ENCODE results near the gene ATP6V0B.

The ATP6V0B gene

GRCh38 chr1:43994794-43995790 is 20.3 kb downstream of the ATP6V0B start:
- no peak; the same call in 1 of the 2 replicates for TF ChIP-seq CTCF (conservative IDR thresholded peaks at IDR 0.05)
- TF ChIP-seq ZFX (IDR thresholded peaks at IDR 0.05) = no peak
- H3K27ac ChIP-seq = no peak overlapping the region

GRCh38 chr1:43995984-43996732 is 21.4 kb downstream of the ATP6V0B start:
- H3K27ac ChIP-seq = no peak overlapping the region
- TF ChIP-seq CTCF (conservative IDR thresholded peaks at IDR 0.05) (no peak), ZFX (IDR thresholded peaks at IDR 0.05) (no peak)

- H3K27ac ChIP-seq = no peak overlapping the region
- TF ChIP-seq ZFX (IDR thresholded peaks at IDR 0.05) (no peak), CTCF (conservative IDR thresholded peaks at IDR 0.05) (no peak)
These were observed 22.0 kb downstream of the ATP6V0B start for GRCh38 chr1:43996733-43997115.

- no peak overlapping the region for H3K27ac ChIP-seq
- no peak for TF ChIP-seq ZFX (IDR thresholded peaks at IDR 0.05)
These were observed 22.7 kb downstream of the ATP6V0B start for GRCh38 chr1:43997295-43997999.

GRCh38 chr1:43998000-43998378 is 23.2 kb downstream of the ATP6V0B start:
- TF ChIP-seq ZFX (IDR thresholded peaks at IDR 0.05) (no peak), CTCF (conservative IDR thresholded peaks at IDR 0.05) (no peak)
- H3K27ac ChIP-seq = no peak overlapping the region

GRCh38 chr1:43999455-43999854 is 24.7 kb downstream of the ATP6V0B start:
- TF ChIP-seq CTCF (conservative IDR thresholded peaks at IDR 0.05) (no peak), ZFX (IDR thresholded peaks at IDR 0.05) (no peak)
- H3K27ac ChIP-seq = no peak overlapping the region

GRCh38 chr1:44000122-44000665 is 25.4 kb downstream of the ATP6V0B start:
- H3K27ac ChIP-seq = no peak overlapping the region
- no peak for TF ChIP-seq CTCF (conservative IDR thresholded peaks at IDR 0.05)
- no peak for TF ChIP-seq ZFX (IDR thresholded peaks at IDR 0.05)

Data from C4-2B (cell line).